ENCODE data around the gene KIAA0232. TPM values are rescaled to one million over a fixed set of nuclear protein-coding genes. Genes with fewer than 3 reads are reported as not detected.
A peak's percentile ranks its signal among the peaks of the same experiment; 100 is the strongest.

KIAA0232 gene
- total and polyA plus RNA-seq, 4 donors = 8.9 to 34.4 (median 18.5) TPM

DNA sequence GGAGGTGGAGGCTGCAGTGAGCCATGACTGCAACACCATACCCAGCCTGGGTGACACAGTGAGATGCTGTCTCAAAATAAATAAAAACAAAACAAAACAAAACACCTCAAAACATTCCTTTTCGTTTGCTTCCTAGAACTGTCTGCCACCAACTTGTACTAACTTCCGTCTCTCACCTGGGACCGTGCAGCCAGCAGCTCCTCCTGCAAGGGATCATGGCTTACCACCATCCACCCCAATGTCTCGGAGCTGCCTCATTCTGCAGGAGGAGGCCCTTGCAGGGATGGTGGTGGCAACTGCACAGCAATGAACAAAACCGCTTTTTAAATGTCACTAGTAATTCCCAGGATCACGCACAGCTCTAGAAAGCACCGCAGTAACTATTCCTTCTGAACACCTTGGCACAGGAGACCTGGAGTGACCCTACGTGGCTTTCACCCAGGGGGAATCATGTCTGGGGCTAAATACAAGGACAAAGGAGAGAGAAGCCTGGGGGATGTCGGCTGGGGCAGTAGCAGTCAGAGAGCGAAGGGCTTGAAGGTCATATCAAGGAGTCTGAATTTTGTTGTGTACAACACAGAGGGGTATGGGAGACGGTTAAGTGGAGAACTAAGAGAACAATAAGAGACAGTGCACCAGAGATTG, 17.4 kb upstream of the KIAA0232 start:
- H3K4me1 ChIP-seq (ENCODE audit: control insufficient read depth in 4 of 4, insufficient read depth in 4 of 4, low read length in 3 of 4) = no peaks in the 10 kb centered on the region
- H3K27me3 ChIP-seq (ENCODE audit: control insufficient read depth in 4 of 4, insufficient read depth in 4 of 4, low read length in 3 of 4) = no peaks in the 10 kb centered on the region
- peak; percentile 32 for DNase-seq (ENCODE audit: low spot score)
- TF ChIP-seq RXRA (IDR thresholded peaks at IDR 0.05) = no peak
- no peak for TF ChIP-seq RAD21 (IDR thresholded peaks at IDR 0.05)
- 90% methylated on average over 11 of the region's 11 CpGs for WGBS
- no peak overlapping the region for H3K27ac ChIP-seq (ENCODE audit: low read depth in 1 of 2, low read length in 2 of 2)
- no peak overlapping the region for H3K4me3 ChIP-seq (ENCODE audit: low read depth in 1 of 3, low read length in 3 of 3)
- no peak overlapping the region for H3K9ac ChIP-seq (ENCODE audit: low read depth in 1 of 2, low read length in 2 of 2)
- H3K36me3 ChIP-seq (ENCODE audit: control insufficient read depth in 4 of 4, insufficient read depth in 3 of 4, low read depth in 1 of 4, low read length in 3 of 4) = no peaks in the 10 kb centered on the region
- no peaks in the 10 kb centered on the region for H3K9me3 ChIP-seq (ENCODE audit: control insufficient read depth in 4 of 4, low read length in 3 of 4)

DNA sequence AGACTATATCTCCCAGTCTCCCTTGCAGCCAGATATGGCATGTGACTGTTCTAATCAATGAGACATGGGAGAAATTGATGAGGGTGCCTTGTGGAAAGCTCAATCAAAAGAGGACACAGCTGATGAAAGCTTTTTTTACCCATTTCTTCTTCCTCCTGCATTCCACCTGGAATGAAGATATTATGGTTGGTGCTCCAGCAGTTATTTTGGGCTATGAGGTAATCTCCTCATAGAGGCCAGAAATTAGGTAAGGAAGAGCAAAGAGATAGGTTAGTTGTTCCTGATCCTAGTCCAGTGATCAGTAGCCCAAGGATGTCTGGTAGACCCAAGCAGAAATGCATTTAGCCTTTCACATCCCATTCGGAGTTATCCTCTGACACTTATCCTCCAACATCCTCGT, 16.8 kb upstream of the KIAA0232 start:
- 98% methylated on average over 2 of the region's 2 CpGs for WGBS

More for the DNA sequence above, 16.8 kb upstream of the KIAA0232 start:
- Histone ChIP-seq H3K36me3 (ENCODE audit: control insufficient read depth in 4 of 4, insufficient read depth in 3 of 4, low read depth in 1 of 4, low read length in 3 of 4) (no peaks in the 10 kb centered on the region), H3K27ac (ENCODE audit: low read depth in 1 of 2, low read length in 2 of 2) (no peak overlapping the region), H3K9ac (ENCODE audit: low read depth in 1 of 2, low read length in 2 of 2) (no peak overlapping the region), H3K4me1 (ENCODE audit: control insufficient read depth in 4 of 4, insufficient read depth in 4 of 4, low read length in 3 of 4) (no peaks in the 10 kb centered on the region), H3K4me3 (ENCODE audit: low read depth in 1 of 3, low read length in 3 of 3) (no peak overlapping the region), H3K27me3 (ENCODE audit: control insufficient read depth in 4 of 4, insufficient read depth in 4 of 4, low read length in 3 of 4) (no peaks in the 10 kb centered on the region), H3K9me3 (ENCODE audit: control insufficient read depth in 4 of 4, low read length in 3 of 4) (no peaks in the 10 kb centered on the region)
- no peak for DNase-seq (ENCODE audit: low spot score)
- TF ChIP-seq TAF1 (conservative IDR thresholded peaks at IDR 0.05) (no peak), GABPA (IDR thresholded peaks at IDR 0.05 in 1 of 2, conservative IDR thresholded peaks at IDR 0.05 in 1 of 2) (no peak), RAD21 (IDR thresholded peaks at IDR 0.05) (no peak), FOXA1 (IDR thresholded peaks at IDR 0.05) (no peak), NR2F2 (IDR thresholded peaks at IDR 0.05) (no peak), HNF4G (IDR thresholded peaks at IDR 0.05) (no peak), FOXA2 (IDR thresholded peaks at IDR 0.05) (no peak), YY1 (IDR thresholded peaks at IDR 0.05) (no peak), RXRA (IDR thresholded peaks at IDR 0.05) (no peak), EGR1 (IDR thresholded peaks at IDR 0.05; ENCODE audit: low read depth in 2 of 2) (no peak), SP1 (IDR thresholded peaks at IDR 0.05) (no peak)
- TF ChIP-seq, protein P1, sequence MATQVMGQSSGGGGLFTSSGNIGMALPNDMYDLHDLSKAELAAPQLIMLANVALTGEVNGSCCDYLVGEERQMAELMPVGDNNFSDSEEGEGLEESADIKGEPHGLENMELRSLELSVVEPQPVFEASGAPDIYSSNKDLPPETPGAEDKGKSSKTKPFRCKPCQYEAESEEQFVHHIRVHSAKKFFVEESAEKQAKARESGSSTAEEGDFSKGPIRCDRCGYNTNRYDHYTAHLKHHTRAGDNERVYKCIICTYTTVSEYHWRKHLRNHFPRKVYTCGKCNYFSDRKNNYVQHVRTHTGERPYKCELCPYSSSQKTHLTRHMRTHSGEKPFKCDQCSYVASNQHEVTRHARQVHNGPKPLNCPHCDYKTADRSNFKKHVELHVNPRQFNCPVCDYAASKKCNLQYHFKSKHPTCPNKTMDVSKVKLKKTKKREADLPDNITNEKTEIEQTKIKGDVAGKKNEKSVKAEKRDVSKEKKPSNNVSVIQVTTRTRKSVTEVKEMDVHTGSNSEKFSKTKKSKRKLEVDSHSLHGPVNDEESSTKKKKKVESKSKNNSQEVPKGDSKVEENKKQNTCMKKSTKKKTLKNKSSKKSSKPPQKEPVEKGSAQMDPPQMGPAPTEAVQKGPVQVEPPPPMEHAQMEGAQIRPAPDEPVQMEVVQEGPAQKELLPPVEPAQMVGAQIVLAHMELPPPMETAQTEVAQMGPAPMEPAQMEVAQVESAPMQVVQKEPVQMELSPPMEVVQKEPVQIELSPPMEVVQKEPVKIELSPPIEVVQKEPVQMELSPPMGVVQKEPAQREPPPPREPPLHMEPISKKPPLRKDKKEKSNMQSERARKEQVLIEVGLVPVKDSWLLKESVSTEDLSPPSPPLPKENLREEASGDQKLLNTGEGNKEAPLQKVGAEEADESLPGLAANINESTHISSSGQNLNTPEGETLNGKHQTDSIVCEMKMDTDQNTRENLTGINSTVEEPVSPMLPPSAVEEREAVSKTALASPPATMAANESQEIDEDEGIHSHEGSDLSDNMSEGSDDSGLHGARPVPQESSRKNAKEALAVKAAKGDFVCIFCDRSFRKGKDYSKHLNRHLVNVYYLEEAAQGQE (IDR thresholded peaks at IDR 0.05) = no peak
- TF ChIP-seq, protein P2, sequence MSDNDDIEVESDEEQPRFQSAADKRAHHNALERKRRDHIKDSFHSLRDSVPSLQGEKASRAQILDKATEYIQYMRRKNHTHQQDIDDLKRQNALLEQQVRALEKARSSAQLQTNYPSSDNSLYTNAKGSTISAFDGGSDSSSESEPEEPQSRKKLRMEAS (IDR thresholded peaks at IDR 0.05) = no peak
- TF ChIP-seq, protein P3, sequence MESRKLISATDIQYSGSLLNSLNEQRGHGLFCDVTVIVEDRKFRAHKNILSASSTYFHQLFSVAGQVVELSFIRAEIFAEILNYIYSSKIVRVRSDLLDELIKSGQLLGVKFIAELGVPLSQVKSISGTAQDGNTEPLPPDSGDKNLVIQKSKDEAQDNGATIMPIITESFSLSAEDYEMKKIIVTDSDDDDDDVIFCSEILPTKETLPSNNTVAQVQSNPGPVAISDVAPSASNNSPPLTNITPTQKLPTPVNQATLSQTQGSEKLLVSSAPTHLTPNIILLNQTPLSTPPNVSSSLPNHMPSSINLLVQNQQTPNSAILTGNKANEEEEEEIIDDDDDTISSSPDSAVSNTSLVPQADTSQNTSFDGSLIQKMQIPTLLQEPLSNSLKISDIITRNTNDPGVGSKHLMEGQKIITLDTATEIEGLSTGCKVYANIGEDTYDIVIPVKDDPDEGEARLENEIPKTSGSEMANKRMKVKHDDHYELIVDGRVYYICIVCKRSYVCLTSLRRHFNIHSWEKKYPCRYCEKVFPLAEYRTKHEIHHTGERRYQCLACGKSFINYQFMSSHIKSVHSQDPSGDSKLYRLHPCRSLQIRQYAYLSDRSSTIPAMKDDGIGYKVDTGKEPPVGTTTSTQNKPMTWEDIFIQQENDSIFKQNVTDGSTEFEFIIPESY (IDR thresholded peaks at IDR 0.05) = no peak
- TF ChIP-seq, protein P4, sequence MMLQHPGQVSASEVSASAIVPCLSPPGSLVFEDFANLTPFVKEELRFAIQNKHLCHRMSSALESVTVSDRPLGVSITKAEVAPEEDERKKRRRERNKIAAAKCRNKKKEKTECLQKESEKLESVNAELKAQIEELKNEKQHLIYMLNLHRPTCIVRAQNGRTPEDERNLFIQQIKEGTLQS (IDR thresholded peaks at IDR 0.05) = no peak
